Common myeloid progenitor, CD34-positive (primary cell): ENCODE measurements around the gene ATP5PO.

Experiments
- CTCF ChIA-PET: fragments of 350-600 bp; sonication (Branson Sonifier 250); formaldehyde crosslinking; loops from one replicate; lab custom pipeline; 2021; ENCODE audit warnings: antibody characterized with exemption; lab: Charles Lee
- POLR2A ChIA-PET: fragments of 350-600 bp; sonication (Branson Sonifier 250); formaldehyde crosslinking; loops from one replicate; lab custom pipeline; 2021; ENCODE audit warnings: antibody characterized with exemption; lab: Charles Lee
- DNase-seq, 3 donors: peaks; one replicate each; pipeline versions ENCODE4 v3.0.0 to v3.0.0-alpha.2; 2013
- H3K27ac ChIP-seq, 2 experiments: 1 replicate in 1 of 2; 2 replicates in 1 of 2; pipeline ENCODE4 v1.7.0; 2013; ENCODE audit warnings: inconsistent platforms in 2 of 2, low read length in 2 of 2, mild to moderate bottlenecking in 2 of 2, low read depth in 1 of 2, moderate library complexity in 1 of 2; ENCODE audit not compliant: severe bottlenecking in 2 of 2, insufficient read depth in 1 of 2, poor library complexity in 1 of 2
- H3K27me3 ChIP-seq, 5 experiments: replicated peaks in 2 of 5; 1 replicate in 3 of 5; 2 replicates in 2 of 5; pipeline versions ENCODE4 v1.6.1 to v1.7.0; 2013; ENCODE audit warnings: low read length in 4 of 5, mild to moderate bottlenecking in 2 of 5, moderate library complexity in 2 of 5, inconsistent platforms in 1 of 5; ENCODE audit not compliant: insufficient read depth in 5 of 5, control insufficient read depth in 4 of 5
- H3K36me3 ChIP-seq, 4 experiments: 1 replicate in 2 of 4; 2 replicates in 2 of 4; pipeline versions ENCODE4 v1.6.1 to v1.7.0; 2013; ENCODE audit warnings: low read length in 3 of 4, control low read depth in 1 of 4, mild to moderate bottlenecking in 1 of 4; ENCODE audit not compliant: control insufficient read depth in 4 of 4, insufficient read depth in 4 of 4
- H3K4me1 ChIP-seq, 4 experiments: 1 replicate in 3 of 4; 2 replicates in 1 of 4; pipeline versions ENCODE4 v1.6.1 to v1.7.1; 2013; ENCODE audit warnings: low read length in 3 of 4, mild to moderate bottlenecking in 3 of 4, control low read depth in 1 of 4, inconsistent platforms in 1 of 4, moderate library complexity in 1 of 4; ENCODE audit not compliant: control insufficient read depth in 4 of 4, insufficient read depth in 4 of 4; ENCODE audit errors: control extremely low read depth in 1 of 4
- H3K4me3 ChIP-seq, 7 experiments: 1 replicate in 4 of 7; 2 replicates in 3 of 7; pipeline versions ENCODE4 v1.5.1 to v1.7.0; 2013; ENCODE audit warnings: mild to moderate bottlenecking in 7 of 7, low read length in 6 of 7, moderate library complexity in 6 of 7, inconsistent platforms in 2 of 7, low read depth in 2 of 7, control low read depth in 1 of 7; ENCODE audit not compliant: insufficient read depth in 4 of 7, control insufficient read depth in 1 of 7; ENCODE audit errors: extremely low read depth in 1 of 7
- H3K9me3 ChIP-seq, 5 experiments: 1 replicate in 4 of 5; 2 replicates in 1 of 5; pipeline versions ENCODE4 v1.6.1 to v1.7.1; 2013; ENCODE audit warnings: low read length in 4 of 5, mild to moderate bottlenecking in 2 of 5, inconsistent platforms in 1 of 5, low read depth in 1 of 5, moderate library complexity in 1 of 5; ENCODE audit not compliant: control insufficient read depth in 4 of 5, insufficient read depth in 2 of 5; ENCODE audit errors: control extremely low read depth in 1 of 5
- WGBS: methylation state at CpG from one replicate; pipeline ENCODE4 v1.1.5; 2013; ENCODE audit not compliant: insufficient coverage; 5-methylcytosine and 5-hydroxymethylcytosine counted together

Gene ATP5PO

DNA sequence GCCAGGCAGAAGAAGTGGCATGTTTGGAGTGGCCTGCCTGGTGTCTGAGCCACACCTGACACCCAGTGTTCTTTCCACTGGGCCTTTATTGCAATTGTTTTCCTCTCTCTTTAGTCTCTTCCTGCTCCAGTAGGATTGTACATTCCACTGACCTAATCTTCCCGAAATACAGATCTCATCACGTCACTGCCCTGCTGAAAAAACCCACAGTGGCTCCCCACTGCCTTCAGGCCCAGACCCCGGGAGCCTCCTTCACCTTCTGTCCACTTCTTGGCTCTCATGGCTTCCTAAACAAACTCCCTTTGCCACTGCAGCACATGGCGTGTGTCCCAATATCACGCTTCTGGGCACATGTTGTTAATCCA is 25.3 kb upstream of the ATP5PO start:
- 97% methylated on average over 5 of the region's 5 CpGs for WGBS
- CTCF ChIA-PET = interaction anchor here (1.8 to 2.1 kb wide), 2 partner anchors 8 to 17 kb away, joined by 5 to 8 read pairs; no protein-coding TSS in a partner anchor
- POLR2A ChIA-PET = no interaction called here
- Histone ChIP-seq H3K27ac (no peak overlapping the region), H3K9me3 (peaks cover 0 to 4% (median 2%) of the 10 kb centered on the region in 5 experiments), H3K4me3 (no peak overlapping the region), H3K4me1 (peaks cover under 1 to 29% (median 24%) of the 10 kb centered on the region in 4 experiments), H3K36me3 (no peaks in the 10 kb centered on the region), H3K27me3 (no peaks in the 10 kb centered on the region)
- no peak for DNase-seq

DNA sequence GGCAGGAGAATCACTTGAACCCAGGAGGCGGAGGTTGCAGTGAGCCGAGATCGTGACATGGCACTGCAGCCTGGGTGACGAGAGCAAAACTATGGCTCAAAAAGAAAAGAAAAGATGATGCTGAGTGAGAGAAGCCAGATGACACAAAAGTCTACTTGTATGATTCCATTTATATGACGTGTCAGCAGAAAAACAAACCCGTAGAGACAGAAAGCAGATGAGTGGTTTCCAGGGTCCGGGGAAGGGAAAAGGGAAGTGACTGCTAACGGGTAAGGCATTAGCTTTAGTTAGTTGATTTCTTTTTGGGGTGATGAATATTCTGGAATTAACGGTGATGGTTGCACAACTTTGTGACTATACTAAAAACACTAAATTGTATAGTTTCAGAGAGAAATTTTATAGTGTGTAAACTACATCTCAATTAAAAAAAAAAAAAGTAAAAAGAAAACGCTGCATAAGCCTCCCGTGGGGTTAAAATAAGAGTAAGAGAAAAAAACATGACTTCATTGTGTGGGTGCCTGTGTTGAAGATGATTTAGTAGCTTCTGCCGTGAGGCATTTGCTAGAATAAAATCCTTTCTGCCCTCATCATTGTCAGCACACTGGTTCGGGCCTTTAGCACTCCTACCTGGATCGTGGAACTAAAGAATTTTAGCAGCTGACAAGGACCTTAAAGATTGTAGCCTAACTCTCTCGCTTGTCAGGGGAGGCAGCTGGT is 24.7 kb upstream of the ATP5PO start:
- ChIA-PET POLR2A (no interaction called here), CTCF (interaction anchor here (1.8 to 2.1 kb wide), 2 partner anchors 9 to 16 kb away, joined by 5 to 8 read pairs; no protein-coding TSS in a partner anchor)
- H3K27me3 ChIP-seq = no peaks in the 10 kb centered on the region
- H3K27ac ChIP-seq = no peak overlapping the region
- H3K4me1 ChIP-seq = peaks cover 0 to 31% (median 23%) of the 10 kb centered on the region in 4 experiments
- peaks cover 0 to 4% (median 2%) of the 10 kb centered on the region in 5 experiments for H3K9me3 ChIP-seq
- no peak overlapping the region for H3K4me3 ChIP-seq
- peak in 2 of 3 donors; percentile 85 to 87 for DNase-seq
- 68% methylated on average over 13 of the region's 15 CpGs for WGBS
- H3K36me3 ChIP-seq = no peaks in the 10 kb centered on the region

DNA sequence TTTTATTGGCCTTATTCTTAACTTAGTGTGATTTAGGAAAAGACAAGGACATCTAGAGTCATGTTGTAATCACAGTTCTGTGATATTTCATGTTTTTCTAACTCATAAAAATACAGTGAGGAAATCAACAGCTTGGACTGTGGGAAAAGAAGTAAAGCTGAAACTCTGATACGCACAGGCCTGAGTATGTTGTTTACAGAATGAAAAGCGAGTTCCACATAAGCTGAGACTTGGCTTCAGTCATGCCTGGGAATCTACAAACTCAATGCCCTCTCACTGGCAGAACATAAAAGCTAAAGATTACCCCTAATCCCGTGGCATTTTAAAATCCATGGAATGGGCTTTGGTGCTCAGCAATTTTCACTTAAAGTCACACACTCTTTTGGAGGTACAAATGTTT is 23.6 kb upstream of the ATP5PO start:
- Histone ChIP-seq H3K27me3 (no peaks in the 10 kb centered on the region), H3K4me1 (peaks cover 0 to 31% (median 23%) of the 10 kb centered on the region in 4 experiments), H3K36me3 (no peaks in the 10 kb centered on the region), H3K9me3 (peaks cover 0 to under 1% (median 0%) of the 10 kb centered on the region in 5 experiments), H3K27ac (no peak overlapping the region), H3K4me3 (no peak overlapping the region)
- ChIA-PET POLR2A (interaction anchor here (1.2 kb wide), 1 partner anchor 9 kb away, joined by 3 read pairs; no protein-coding TSS in a partner anchor), CTCF (interaction anchor here (1.1 to 2.1 kb wide), 2 partner anchors 15 to 19 kb away, joined by 3 to 8 read pairs; no protein-coding TSS in a partner anchor)
- no peak for DNase-seq
- 100% methylated on average over 3 of the region's 3 CpGs for WGBS

DNA sequence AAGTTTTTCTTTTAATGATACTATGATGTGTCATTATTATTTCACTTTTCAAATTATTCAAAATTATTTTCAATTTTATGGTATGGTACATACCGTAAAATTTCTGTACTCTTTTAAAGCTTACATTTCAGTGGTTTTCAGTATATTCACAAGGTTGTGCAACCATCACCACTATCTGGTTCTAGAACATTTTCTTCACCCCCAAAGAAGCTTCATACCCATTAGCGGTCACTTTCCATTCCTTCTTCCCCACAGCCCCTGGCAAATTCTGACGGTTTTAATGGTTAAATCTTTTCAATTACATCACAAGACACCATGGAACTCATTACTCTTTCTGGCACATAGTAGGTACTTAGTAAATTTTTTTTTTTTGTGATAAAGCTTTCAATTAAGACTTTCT is 22.8 kb upstream of the ATP5PO start:
- peaks cover 0 to 31% (median 23%) of the 10 kb centered on the region in 4 experiments for H3K4me1 ChIP-seq
- no peak overlapping the region for H3K27ac ChIP-seq
- DNase-seq = peak in 1 of 3 donors; percentile 28
- H3K27me3 ChIP-seq = no peaks in the 10 kb centered on the region
- POLR2A ChIA-PET = interaction anchor here (1.2 kb wide), 1 partner anchor 10 kb away, joined by 3 read pairs; no protein-coding TSS in a partner anchor
- no peaks in the 10 kb centered on the region for H3K9me3 ChIP-seq
- WGBS = 100% methylated on average over 2 of the region's 3 CpGs
- H3K36me3 ChIP-seq = no peaks in the 10 kb centered on the region
- H3K4me3 ChIP-seq = no peak overlapping the region
- CTCF ChIA-PET = interaction anchor here (1.1 to 2.8 kb wide), 2 partner anchors 9 to 20 kb away, joined by 3 to 7 read pairs; no protein-coding TSS in a partner anchor

DNA sequence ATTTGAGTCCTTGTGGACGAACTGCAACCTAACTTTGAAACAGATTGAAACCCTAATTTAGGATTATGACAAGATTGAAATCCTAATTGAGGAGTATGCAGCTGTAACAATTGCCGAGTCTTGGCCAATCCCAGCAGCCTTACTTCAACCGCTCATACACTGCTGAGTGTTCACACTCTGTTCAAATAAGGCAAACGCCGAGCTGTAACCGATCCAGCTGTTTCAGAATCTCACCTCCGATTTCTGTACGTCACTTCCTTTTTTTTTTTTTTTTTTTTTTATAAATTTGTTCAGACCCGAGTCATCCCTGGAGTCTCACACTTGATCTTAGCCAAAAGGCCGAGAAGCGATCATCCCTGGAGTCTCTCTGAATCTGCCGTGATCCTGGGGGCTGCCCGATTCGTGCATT is 22.3 kb upstream of the ATP5PO start:
- Histone ChIP-seq H3K27ac (no peak overlapping the region), H3K36me3 (no peaks in the 10 kb centered on the region), H3K9me3 (no peaks in the 10 kb centered on the region), H3K4me1 (peaks cover 0 to 31% (median 23%) of the 10 kb centered on the region in 4 experiments), H3K27me3 (no peaks in the 10 kb centered on the region), H3K4me3 (no peak overlapping the region)
- DNase-seq = peak in 2 of 3 donors; percentile 69 to 77
- POLR2A ChIA-PET = interaction anchor here (0.6 kb wide), 1 partner anchor 197 kb away, joined by 3 read pairs; no protein-coding TSS in a partner anchor
- CTCF ChIA-PET = interaction anchor here (2.8 kb wide), 1 partner anchor 9 kb away, joined by 7 read pairs; no protein-coding TSS in a partner anchor
- WGBS = 79% methylated on average over 4 of the region's 14 CpGs

DNA sequence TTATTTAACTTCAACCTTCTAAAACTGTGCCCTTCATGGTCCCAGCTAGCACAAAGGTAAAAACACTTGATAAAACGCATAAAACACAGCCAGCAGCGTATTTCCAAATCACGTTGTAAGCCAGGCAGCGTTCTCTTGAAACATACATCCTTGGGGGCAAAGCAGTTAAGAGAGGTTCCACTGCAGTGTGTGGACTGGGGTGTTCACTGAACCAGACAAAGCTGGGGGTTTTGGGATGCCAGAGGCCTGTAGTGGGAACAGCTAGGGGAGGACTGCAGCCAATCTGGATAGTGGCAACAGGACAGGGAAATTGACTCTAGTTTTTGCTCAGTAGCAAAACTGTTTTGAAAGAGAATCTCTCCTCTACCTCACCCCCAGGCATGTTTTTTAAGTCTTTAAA is 21.5 kb upstream of the ATP5PO start:
- H3K27me3 ChIP-seq = no peaks in the 10 kb centered on the region
- 91% methylated on average over 4 of the region's 4 CpGs for whole genome bisulfite sequencing
- peak in 1 of 3 donors; percentile 30 for DNase-seq
- H3K27ac ChIP-seq = no peak overlapping the region
- no peaks in the 10 kb centered on the region for H3K9me3 ChIP-seq
- H3K36me3 ChIP-seq = no peaks in the 10 kb centered on the region
- CTCF ChIA-PET = interaction anchor here (0.9 to 2.8 kb wide), 3 partner anchors 10 to 14 kb away, joined by 3 to 7 read pairs (median 3); no protein-coding TSS in a partner anchor
- POLR2A ChIA-PET = interaction anchor here (0.6 kb wide), 1 partner anchor 198 kb away, joined by 3 read pairs; no protein-coding TSS in a partner anchor
- no peak overlapping the region for H3K4me3 ChIP-seq
- peaks cover 4 to 35% (median 28%) of the 10 kb centered on the region in 4 experiments for H3K4me1 ChIP-seq
